GM21515 (cell line): ENCODE data around the gene CYP26B1.

Experiments
- ATAC-seq: cut with Tn5 transposase; IDR thresholded peaks from one replicate; pipeline ENCODE4 v1.9.1; 2021; ENCODE audit not compliant: unreplicated experiment

The CYP26B1 gene, protein sequence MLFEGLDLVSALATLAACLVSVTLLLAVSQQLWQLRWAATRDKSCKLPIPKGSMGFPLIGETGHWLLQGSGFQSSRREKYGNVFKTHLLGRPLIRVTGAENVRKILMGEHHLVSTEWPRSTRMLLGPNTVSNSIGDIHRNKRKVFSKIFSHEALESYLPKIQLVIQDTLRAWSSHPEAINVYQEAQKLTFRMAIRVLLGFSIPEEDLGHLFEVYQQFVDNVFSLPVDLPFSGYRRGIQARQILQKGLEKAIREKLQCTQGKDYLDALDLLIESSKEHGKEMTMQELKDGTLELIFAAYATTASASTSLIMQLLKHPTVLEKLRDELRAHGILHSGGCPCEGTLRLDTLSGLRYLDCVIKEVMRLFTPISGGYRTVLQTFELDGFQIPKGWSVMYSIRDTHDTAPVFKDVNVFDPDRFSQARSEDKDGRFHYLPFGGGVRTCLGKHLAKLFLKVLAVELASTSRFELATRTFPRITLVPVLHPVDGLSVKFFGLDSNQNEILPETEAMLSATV

DNA sequence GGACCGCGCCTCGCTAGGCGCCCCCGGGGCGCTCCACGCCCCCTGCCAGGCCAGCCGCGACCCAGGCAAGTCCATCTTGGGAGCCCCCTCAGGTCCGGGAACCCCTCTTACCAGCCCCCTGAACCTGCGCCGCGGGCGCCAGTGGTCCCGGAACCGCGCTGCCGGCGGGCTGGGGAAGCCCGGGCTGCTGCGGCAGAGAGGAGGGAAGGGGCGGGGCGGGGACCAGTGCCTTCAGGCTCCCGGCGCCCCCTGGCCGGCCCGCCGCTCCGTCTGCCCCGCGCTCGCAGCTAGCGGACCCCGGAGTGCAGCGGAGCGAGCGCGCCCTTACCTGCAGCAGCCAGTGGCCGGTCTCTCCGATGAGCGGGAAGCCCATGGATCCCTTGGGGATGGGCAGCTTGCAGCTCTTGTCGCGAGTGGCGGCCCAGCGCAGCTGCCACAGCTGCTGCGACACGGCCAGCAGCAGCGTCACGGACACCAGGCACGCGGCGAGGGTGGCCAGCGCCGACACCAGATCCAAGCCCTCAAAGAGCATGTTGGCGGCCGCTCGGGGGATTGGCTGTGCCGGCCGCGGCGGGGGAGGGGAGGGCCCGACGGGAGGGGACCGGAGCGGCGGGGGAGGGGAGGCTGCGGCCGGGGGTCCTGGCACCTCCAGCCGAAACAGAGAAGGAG is at the start of gene CYP26B1:
Gene CYP26B1, minus strand, starts transcription at position 560 of the 669 bp plus-strand sequence. Its CDS starts 28 bp downstream, at position 532.
- ATAC-seq = no peak

DNA sequence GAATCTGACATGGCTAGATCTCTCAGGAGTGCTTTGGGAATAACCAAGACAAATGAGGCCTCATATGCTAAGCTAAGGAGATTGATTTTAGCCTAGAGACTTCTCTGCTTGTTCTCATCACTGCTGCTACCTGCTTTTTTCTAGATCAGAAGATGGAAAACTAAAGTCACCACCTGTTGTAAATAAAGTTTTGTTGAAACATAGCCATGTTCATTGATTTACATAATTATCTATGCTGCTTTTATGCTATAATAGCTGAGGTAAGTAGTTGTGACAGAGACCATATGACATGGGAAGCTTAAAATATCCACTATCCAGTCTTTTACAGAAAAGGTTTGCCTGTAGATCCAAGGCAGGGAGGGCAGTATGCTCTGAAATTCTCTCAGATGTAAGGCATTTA is 46.1 kb upstream of the CYP26B1 start:
- no peak for ATAC-seq

DNA sequence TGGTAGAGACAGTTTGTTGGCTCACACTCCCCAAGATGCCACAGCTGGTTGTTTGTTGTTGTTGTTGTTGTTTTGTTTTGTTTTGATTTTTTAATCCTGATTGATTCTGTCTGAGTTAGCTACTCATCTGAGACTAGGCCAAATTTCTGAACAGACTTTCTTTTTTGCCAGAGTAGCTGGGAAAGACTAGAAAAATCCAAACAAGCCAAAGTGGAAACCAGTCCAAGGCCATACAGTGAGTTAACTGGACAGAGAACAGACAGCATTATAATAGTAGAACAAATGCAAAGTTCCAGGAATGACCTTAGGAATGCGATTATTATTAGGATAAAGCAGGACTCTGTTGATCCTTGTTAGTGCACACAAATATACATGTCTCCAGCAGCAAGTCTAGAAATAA is 43.8 kb upstream of the CYP26B1 start:
- no peak for ATAC-seq

DNA sequence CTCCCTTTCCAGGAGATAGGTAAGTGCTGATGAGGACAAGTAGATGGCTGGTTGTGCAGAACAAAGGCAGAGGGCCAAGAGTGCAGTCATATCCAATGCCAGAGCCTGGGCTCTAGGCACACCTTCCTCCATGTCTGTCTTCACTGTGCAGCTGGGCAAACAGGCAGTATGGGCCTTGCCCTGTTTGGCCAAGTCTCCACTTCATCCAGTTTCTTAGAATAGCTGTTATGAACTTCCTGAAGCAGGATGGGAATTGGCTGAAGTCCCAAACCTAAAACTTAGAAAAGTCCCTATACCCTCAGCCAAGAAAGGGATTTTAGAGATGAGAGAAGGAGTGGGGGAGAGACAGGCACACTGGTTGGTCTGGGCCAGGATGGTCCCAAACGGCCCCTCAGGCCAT is 37.5 kb upstream of the CYP26B1 start:
- ATAC-seq = no peak

DNA sequence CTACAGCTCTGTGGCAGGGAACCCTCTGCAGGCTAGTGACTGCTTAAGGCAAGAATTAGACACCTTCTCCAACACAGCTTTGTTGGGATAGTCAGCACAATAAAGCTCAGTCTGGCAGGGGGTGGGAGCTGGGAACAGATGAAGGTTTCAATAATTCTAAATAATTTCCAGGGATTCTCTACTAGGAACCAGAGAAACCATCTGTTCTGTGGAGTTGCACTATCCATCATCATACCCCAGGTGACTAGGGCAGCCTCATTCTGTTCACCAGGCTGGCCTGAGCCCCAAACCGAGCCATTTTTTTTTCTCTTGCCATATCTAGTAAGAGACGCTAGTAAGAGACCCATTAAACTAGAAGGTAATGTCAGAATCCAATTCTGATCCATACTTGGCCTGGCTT is 35.8 kb upstream of the CYP26B1 start:
- no peak for ATAC-seq

DNA sequence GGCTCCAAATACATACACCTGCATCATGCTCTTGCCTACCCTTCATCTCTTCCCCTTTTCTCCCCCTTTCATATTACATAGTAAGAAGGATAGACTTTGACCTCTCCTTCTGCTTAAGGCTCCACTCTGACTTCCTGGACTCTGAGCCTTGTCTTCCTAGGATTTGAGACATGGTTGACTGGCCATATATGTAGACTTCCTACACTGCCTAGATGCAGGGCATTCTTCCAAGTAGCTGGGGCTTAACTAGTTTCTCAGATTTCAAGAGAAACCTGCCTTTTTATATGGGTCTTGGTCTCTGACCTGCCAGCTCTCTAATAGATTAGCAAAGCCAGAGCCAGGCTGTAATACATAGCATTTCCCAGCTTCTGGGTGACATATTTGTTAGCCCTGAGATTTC is 35.4 kb upstream of the CYP26B1 start:
- ATAC-seq = no peak

DNA sequence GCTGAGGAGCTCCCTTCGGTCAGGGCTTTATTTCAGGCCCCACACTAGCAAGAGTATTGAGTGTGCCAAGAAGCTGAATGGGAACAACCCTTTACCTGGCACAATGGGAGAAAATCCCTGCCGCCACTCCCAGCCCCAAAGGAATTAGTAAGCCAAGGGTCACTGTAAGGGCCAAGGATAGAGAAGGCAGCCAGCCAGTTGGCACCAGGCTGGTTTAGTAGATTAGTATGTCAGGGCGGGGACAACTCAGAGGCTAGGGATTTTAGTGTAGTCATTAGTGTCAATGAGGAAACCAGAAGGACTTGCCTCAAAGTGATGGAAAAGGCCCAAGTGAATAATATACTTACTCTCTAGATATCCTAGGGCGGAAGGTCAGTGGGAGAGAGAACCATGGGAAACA is 34.9 kb upstream of the CYP26B1 start:
- no peak for ATAC-seq

DNA sequence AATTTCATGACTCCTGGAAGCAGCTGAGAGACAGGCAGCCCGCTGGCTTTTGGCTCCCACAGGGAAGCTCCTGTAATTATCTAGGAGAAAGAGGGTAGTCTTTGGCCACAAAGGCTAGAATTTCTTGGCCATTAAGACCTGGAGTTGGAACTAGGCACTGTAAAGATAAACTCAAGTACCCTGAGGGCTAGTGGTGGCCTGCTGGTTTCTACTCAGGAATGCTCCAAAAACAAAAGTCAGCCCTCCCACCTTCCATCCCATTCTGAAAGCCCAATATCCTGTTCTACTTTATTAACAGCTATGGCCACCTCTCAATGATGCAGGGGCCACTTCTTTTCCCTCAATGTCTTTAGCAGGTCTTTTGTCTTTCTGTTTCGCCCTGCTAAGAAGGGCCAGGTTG is 34.0 kb upstream of the CYP26B1 start:
- no peak for ATAC-seq

DNA sequence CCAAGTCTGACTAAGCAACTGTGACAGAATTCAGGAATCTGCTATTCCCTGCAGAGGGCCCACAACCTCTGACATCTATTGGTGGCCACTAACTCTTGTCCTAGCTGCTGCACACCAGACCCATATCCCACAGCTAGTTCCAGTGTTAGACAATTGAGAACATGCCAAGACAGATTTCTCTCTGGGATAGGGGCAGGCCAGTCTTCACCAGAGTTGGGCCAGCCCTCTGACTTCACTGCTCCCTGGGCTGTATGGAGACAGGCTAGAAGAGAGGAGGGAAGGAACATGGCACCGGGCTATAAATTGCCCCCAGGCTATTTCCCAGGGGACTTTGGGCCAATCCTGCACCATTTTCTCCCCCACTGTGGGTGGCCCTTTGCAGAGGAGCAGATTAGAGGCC is 32.7 kb upstream of the CYP26B1 start:
- no peak for ATAC-seq

DNA sequence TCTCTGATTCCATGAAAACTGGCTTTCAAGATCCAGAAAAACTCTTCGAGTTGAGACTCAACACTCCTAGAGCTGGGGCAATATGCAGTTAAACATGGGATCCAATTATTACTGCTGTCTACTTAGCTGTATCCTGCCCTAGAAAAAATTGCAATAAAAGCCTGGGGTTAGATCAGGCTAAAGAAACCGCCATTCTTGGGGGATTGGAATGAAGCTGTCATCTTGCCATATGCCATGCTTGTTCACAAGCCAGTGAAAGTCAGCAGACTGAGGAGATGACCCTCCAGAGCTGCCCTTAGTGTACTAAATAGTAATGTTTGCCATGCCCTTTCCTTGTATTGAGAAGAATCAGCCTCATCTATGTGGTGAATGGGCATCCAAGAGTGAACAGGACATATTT is 30.9 kb upstream of the CYP26B1 start:
- no peak for ATAC-seq

DNA sequence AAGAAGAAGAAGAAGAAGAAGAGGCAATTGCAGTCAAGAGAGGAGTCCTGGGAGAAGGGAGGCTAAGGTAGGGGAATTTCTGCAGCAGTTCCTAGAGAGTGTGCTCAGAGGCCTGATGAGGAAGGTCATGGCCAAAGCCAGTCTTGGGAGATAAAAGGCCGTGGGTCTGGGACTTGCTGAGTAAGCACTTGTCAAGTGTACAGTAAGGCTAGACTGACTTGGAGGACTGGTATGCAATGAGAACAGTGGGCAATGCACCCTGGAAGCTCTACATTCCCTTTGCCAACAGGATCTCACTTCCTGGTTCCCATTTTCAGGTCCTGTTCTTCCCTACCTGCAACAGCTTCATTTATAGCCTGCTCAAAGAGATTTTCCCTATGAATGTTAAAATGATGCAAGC is 28.6 kb upstream of the CYP26B1 start:
- ATAC-seq = no peak

DNA sequence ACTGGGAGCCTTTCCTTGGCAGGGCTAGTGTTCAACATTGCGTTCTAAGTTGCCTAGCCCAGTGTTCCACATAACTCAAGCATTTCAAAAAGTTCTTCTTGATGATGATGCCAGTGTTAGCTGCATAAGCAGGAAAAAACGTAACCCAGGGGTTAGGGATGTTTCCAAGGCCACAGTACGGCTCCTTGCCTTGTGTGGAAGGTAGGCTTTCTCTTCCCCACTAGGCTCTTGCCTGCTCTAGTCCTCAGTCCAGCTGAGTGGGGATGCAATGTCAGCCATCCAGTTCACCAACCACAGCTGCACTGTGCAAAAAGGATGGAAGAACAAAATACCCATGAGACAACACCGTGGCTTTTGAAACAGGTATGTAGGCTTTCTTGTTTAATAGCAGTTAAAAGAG is 28.0 kb upstream of the CYP26B1 start:
- no peak for ATAC-seq

DNA sequence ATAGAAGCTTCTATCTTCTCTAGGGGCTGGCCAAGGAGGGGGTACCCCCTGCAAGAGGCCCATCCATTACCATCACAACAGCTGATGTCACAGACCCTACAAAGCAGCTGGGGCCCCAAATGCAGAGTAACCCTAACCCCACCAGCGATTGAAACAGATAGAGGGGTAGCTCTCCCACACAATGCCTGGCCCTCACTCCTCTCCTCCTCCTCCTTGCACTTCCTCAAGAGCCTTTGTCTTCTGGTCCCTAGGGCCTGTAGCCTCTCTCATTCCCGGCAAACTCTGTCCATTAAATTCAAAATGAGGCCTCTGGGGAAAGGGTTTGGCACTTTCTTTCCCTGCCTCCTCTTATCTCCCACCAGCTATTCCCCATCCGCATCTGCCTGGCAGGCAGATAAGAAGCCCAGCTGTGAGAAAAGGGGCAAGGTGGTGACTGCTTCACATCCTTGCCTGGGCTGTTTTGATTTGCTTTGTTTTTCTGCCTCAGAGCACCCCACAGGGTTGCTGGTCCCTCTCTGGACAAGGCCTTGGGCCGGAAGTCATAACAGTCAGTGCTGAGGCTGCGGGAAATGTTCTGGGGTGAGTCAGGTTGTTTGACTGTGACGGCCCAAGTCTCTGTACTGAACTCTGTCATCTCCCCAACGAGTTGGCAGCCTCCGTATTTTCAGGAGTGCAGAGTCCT is 26.1 kb upstream of the CYP26B1 start:
- ATAC-seq = no peak

DNA sequence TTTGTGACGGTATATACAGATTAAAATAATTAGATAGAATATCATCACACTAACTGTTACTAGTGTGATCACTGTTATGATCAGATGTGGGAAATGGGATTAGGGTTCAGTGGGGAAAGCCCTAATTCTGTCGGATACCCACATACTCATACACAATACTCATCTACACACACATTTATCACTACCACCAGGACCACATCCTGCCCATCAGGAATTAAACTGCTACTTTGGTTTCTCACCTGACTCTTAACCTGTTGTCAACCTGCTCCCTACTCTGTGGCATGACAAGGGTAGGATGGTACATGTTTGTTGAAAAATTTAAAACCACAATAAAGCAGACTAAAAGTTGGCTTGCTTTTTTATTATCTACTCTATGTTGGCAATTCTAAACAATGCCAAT is 24.8 kb upstream of the CYP26B1 start:
- no peak for ATAC-seq

DNA sequence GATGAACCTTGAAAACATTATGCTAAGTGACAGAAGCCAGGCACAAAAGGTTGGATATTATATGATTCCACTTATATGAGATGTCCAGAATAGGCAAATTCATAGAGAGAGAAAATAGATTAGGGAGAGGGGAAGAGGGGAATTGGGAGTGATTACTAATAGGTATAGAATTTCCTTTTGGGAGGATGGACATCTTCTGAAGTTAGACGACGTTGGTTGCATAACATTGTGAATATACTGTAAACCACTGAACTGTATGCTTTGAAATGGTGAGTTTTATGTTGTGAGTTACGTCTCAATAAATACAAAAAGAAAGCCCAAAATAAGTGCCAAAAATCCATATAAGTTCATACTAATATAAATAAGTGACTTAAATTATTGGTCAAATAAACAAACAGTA is 18.6 kb upstream of the CYP26B1 start:
- ATAC-seq = no peak

DNA sequence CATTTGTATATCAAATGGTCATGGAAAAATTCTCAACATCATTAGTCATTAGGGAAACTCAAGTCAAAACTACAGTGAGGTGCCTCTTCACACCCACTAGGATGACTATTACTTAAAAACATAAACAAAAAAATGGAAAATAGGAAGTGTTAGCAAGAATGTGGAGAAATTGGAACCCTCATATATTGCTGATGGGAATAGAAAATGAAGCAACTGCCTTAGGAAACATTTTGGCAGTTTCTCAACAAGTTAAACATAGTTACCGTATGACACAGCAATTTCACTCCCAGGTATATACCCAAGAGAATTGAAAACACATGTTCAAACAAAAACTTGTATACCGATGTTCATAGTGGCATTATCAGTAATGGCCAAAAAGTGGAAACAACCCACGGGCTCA is 18.1 kb upstream of the CYP26B1 start:
- ATAC-seq = no peak

DNA sequence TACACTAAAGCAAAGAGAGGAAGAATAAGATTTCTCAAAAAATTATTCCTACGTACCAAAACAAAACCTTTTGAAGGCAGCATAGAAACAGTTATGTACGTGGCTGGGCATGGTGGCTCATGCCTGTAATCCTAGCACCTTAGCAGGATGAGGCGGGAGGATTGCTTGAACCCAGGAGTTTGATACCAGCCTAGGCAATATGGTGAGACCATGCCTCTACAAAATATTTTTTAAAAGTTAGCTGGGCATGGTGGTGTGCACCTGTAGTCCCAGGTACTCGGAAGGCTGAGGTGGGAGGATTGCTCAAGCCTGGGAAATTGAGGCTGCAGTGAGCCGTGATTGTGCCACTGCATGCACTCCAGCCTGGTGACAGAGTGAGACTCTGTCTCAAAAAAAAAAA is 14.9 kb upstream of the CYP26B1 start:
- ATAC-seq = no peak

DNA sequence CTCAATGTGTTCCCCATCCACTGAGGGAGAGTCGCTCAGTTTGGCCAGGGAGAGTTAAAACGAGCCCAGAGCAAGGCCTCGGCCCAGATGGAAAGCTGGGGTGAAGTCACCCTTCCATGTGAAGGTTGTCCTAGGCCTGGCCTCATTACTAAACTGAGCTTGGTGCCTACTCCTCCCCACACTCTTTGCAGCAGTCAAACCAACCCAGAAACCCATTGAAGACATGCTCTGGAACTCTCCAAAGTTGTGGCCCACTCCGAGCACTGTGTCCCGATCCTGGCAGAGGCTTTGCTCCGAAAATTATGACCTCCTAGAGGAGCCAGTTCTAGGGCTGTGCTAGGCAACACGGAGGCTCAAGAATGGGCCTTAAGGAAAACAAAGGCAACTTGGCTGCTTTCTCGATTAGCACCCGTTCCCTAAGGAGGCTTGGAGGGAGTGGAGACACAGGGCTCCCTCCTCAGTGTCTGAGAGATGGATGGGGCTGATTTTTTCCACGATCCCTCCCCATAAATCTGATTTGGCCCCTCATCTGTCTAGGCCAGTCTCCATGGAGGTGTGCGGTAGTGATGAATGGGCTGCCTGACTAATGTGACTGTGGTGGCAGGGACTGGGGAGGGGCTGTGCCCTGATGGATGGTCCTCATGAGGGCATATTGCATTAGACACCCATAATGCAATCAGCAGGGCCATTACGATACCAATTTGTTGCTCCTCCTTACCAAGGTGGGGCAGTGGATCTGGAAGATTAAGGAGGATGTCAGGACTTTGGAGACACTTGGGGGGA is 11.7 kb upstream of the CYP26B1 start:
- no peak for ATAC-seq

DNA sequence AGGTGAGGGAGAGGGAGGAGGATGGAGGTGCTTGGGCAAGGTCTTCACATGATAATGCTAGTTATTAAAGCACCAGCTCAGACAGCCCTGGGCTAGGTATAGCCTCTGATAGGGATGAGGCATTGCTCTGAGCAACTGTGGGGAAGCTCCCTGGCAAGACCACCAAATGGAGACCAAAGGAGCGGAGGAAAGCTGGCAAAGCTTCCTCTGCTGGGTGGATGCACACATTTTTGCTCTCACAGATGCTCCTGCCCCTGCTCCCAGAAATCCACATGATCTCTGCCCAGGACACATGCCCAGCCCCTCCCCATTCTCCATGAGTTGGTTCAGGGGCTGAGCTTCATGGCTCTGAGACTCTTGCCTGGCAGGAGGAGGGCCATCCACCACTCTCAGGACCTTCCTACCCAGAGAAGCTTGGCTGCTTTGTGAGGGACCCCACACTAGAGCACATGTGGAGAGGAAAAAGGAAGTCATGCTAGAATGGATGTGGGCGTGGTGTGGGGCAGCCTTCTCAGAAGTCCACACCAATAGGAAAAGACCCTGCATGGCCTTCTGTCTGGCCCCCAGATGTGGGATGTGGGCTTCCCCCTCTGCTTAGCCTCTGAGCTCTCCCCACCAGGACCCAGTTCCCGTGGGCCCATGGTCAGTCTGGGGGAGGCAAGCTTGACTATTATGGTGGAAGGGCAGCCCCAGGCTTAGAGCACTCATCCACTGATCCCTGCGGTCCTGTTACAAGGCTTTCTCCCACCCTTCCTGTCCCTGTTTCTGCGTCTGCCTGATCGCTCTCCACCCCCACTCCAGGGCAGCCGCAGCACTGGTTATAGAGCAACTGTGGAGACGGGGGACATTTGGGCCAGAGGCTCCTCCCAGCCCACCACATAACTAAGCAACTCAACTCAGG is 10.5 kb upstream of the CYP26B1 start:
- no peak for ATAC-seq

DNA sequence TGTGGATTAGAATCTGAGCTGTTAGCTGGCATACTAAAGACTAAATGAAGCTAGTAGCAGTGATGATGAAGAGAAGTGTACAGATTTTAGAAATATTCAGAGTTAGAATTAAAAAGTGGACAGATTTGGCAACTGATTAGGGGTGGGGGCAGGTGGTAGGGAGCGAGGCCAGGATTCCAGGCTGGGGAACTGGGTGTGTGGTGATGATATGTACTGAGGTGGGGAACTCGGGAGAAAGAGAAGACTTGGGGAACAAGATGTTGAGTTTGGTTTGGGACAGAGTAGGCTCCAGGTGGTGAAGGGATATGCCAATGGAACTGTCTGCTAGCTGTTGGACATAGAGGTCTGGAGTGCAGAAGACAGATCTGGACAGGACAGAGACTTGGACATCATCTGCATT is 9.2 kb upstream of the CYP26B1 start:
- ATAC-seq = no peak
